Measurements from ENCODE around the gene CD300LF.

CD300LF gene

GRCh38 chr17:74729866-74730265 is 17.1 kb upstream of the CD300LF start:
- no peak for DNase-seq

GRCh38 chr17:74729368-74729767 is 16.6 kb upstream of the CD300LF start:
- no peak for DNase-seq

GRCh38 chr17:74728702-74729075 is 16.0 kb upstream of the CD300LF start:
- DNase-seq, result no peak

GRCh38 chr17:74728033-74728701 is 15.4 kb upstream of the CD300LF start:
- DNase-seq, result no peak

- no peak for DNase-seq
These were observed 12.4 kb upstream of the CD300LF start for GRCh38 chr17:74725111-74725510.

GRCh38 chr17:74723891-74724290 is 11.2 kb upstream of the CD300LF start:
- no peak for DNase-seq

- DNase-seq, result no peak
These were observed 10.1 kb upstream of the CD300LF start for GRCh38 chr17:74722782-74723181.

- DNase-seq, result no peak
These were observed 7.8 kb upstream of the CD300LF start for GRCh38 chr17:74720506-74720905.

GRCh38 chr17:74715144-74715543 is 2.4 kb upstream of the CD300LF start:
- DNase-seq, result no peak

GRCh38 chr17:74713171-74713755 is 540 bp upstream of the CD300LF start:
- no peak for DNase-seq

- DNase-seq, result no peak
These were observed 422 bp downstream of the CD300LF start for GRCh38 chr17:74712301-74712700.

GRCh38 chr17:74711058-74711824 is 1.5 kb downstream of the CD300LF start:
- DNase-seq, result no peak

- no peak for DNase-seq
These were observed 8.2 kb downstream of the CD300LF start for GRCh38 chr17:74704544-74704943.

GRCh38 chr17:74703311-74703710 is 9.4 kb downstream of the CD300LF start:
- DNase-seq, result no peak

GRCh38 chr17:74702116-74702871 is 10.4 kb downstream of the CD300LF start:
- no peak for DNase-seq

GRCh38 chr17:74699236-74699635 is 13.5 kb downstream of the CD300LF start:
- no peak for DNase-seq

- DNase-seq, result no peak
These were observed 14.7 kb downstream of the CD300LF start for GRCh38 chr17:74698069-74698468.

- no peak for DNase-seq
These were observed 15.2 kb downstream of the CD300LF start for GRCh38 chr17:74697515-74697914.

- no peak for DNase-seq
These were observed 17.1 kb downstream of the CD300LF start for GRCh38 chr17:74695629-74696028.

GRCh38 chr17:74694081-74694480 is 18.6 kb downstream of the CD300LF start:
- DNase-seq, result no peak

- DNase-seq, result no peak
These were observed 21.6 kb downstream of the CD300LF start for GRCh38 chr17:74691151-74691550.

GRCh38 chr17:74690409-74690825 is 22.3 kb downstream of the CD300LF start:
- DNase-seq, result peak in 1 of 5 experiments; percentile 64

- no peak for DNase-seq
These were observed 24.8 kb downstream of the CD300LF start for GRCh38 chr17:74687886-74688285.

Measured in T-helper 2 cell (primary cell).